ENCODE results near the gene BBS7. TPM values are rescaled to one million over a fixed set of nuclear protein-coding genes. Genes with fewer than 3 reads are reported as not detected.

BBS7 gene
- total and polyA plus RNA-seq, 7 donors, result 8.4 to 14.6 (median 12.7) TPM

GRCh38 chr4:121898150-121898549 is 27.9 kb upstream of the BBS7 start:
- 12 to 47% methylated on average over 6 of the region's 6 CpGs for WGBS, 2 donors
- TF ChIP-seq CTCF (IDR thresholded peaks at IDR 0.05) (no peak), POLR2A (IDR thresholded peaks at IDR 0.05) (no peak), EP300 (IDR thresholded peaks at IDR 0.05) (no peak), POLR2AphosphoS5 (IDR thresholded peaks at IDR 0.05) (no peak)
- H3K4me1 ChIP-seq, result no peaks in the 10 kb centered on the region
- no peak overlapping the region for H3K4me3 ChIP-seq
- H3K27ac ChIP-seq, result no peak overlapping the region
- no peaks in the 10 kb centered on the region for H3K27me3 ChIP-seq
- intact Hi-C loops (cut with DNase I), result no loop called here
- no peaks in the 10 kb centered on the region for H3K36me3 ChIP-seq
- DNase-seq, result no peak
- no peaks in the 10 kb centered on the region for H3K9me3 ChIP-seq

- no peak for DNase-seq
- 100% methylated on average over 1 of the region's 1 CpG for WGBS, 2 donors
- no peaks in the 10 kb centered on the region for H3K27me3 ChIP-seq
- no peak overlapping the region for H3K4me3 ChIP-seq
- no peaks in the 10 kb centered on the region for H3K9me3 ChIP-seq
- TF ChIP-seq POLR2AphosphoS5 (IDR thresholded peaks at IDR 0.05) (no peak), EP300 (IDR thresholded peaks at IDR 0.05) (no peak), POLR2A (IDR thresholded peaks at IDR 0.05) (no peak), CTCF (IDR thresholded peaks at IDR 0.05) (no peak)
- H3K4me1 ChIP-seq, result no peaks in the 10 kb centered on the region
- H3K27ac ChIP-seq, result no peak overlapping the region
- H3K36me3 ChIP-seq, result no peaks in the 10 kb centered on the region
- intact Hi-C loops (cut with DNase I), result no loop called here
These were observed 17.9 kb upstream of the BBS7 start for GRCh38 chr4:121888134-121888533.

GRCh38 chr4:121885115-121885514 is 14.8 kb upstream of the BBS7 start:
- no peaks in the 10 kb centered on the region for H3K4me1 ChIP-seq
- intact Hi-C loops (cut with DNase I), result no loop called here
- no peak for TF ChIP-seq POLR2AphosphoS5 (IDR thresholded peaks at IDR 0.05)
- TF ChIP-seq CTCF (IDR thresholded peaks at IDR 0.05), result no peak
- no peak for TF ChIP-seq EP300 (IDR thresholded peaks at IDR 0.05)
- no peak for TF ChIP-seq POLR2A (IDR thresholded peaks at IDR 0.05)
- no peaks in the 10 kb centered on the region for H3K9me3 ChIP-seq
- H3K4me3 ChIP-seq, result no peak overlapping the region
- no peaks in the 10 kb centered on the region for H3K27me3 ChIP-seq
- no peak for DNase-seq
- no peak overlapping the region for H3K27ac ChIP-seq
- 96 to 97% methylated on average over 2 of the region's 2 CpGs for WGBS, 2 donors
- H3K36me3 ChIP-seq, result no peaks in the 10 kb centered on the region

GRCh38 chr4:121881158-121881557 is 10.9 kb upstream of the BBS7 start:
- WGBS, 2 donors, result 72 to 90% methylated on average over 3 of the region's 3 CpGs
- Histone ChIP-seq H3K27me3 (no peaks in the 10 kb centered on the region), H3K36me3 (no peaks in the 10 kb centered on the region), H3K4me1 (no peaks in the 10 kb centered on the region), H3K4me3 (no peak overlapping the region), H3K27ac (no peak overlapping the region), H3K9me3 (no peaks in the 10 kb centered on the region)
- intact Hi-C loops (cut with DNase I), result no loop called here
- no peak for DNase-seq
- TF ChIP-seq POLR2A (IDR thresholded peaks at IDR 0.05), result no peak
- TF ChIP-seq EP300 (IDR thresholded peaks at IDR 0.05), result no peak
- no peak for TF ChIP-seq CTCF (IDR thresholded peaks at IDR 0.05)
- no peak for TF ChIP-seq POLR2AphosphoS5 (IDR thresholded peaks at IDR 0.05)

GRCh38 chr4:121879135-121879534 is 8.9 kb upstream of the BBS7 start:
- Histone ChIP-seq H3K27ac (no peak overlapping the region), H3K4me1 (no peaks in the 10 kb centered on the region), H3K9me3 (no peaks in the 10 kb centered on the region), H3K27me3 (no peaks in the 10 kb centered on the region), H3K36me3 (no peaks in the 10 kb centered on the region), H3K4me3 (no peak overlapping the region)
- no peak for DNase-seq
- no peak for TF ChIP-seq POLR2AphosphoS5 (IDR thresholded peaks at IDR 0.05)
- TF ChIP-seq CTCF (IDR thresholded peaks at IDR 0.05), result no peak
- TF ChIP-seq POLR2A (IDR thresholded peaks at IDR 0.05), result no peak
- no peak for TF ChIP-seq EP300 (IDR thresholded peaks at IDR 0.05)
- intact Hi-C loops (cut with DNase I), result no loop called here

Data from sigmoid colon (tissue), 7 donors.